Natural killer cell (primary cell): ENCODE results near the gene CRAMP1. TPM values are rescaled to one million over a fixed set of nuclear protein-coding genes. Genes with fewer than 3 reads are reported as not detected.

Experiments
- ATAC-seq, 3 donors: fragments of 150-1000 bp in 2 of 3; fragments of 200-7000 bp in 1 of 3; cut with Tn5 transposase; 1 replicate in 1 of 3; 2 replicates in 2 of 3; pipeline ENCODE4 v1.10.0; 2021; ENCODE audit warnings: mild to moderate bottlenecking in 2 of 3, moderate library complexity in 2 of 3
- DNase-seq, 2 donors: peaks; one replicate each; pipeline versions ENCODE4 v3.0.0 to v3.0.0-alpha.2; 2013 to 2021; ENCODE audit warnings: mixed read lengths in 1 of 2
- H3K27ac ChIP-seq: one replicate; pipeline ENCODE4 v1.5.1; 2013; ENCODE audit warnings: mild to moderate bottlenecking, low read length
- H3K27me3 ChIP-seq: one replicate; pipeline ENCODE4 v1.6.1; 2013; ENCODE audit warnings: low read length; ENCODE audit not compliant: control insufficient read depth, insufficient read depth
- H3K36me3 ChIP-seq: one replicate; pipeline ENCODE4 v1.6.1; 2013; ENCODE audit warnings: low read length; ENCODE audit not compliant: control insufficient read depth, insufficient read depth
- H3K4me1 ChIP-seq: one replicate; pipeline ENCODE4 v1.6.1; 2013; ENCODE audit warnings: low read length; ENCODE audit not compliant: control insufficient read depth, insufficient read depth
- H3K4me3 ChIP-seq: one replicate; pipeline ENCODE4 v1.5.1; 2013; ENCODE audit warnings: low read length
- H3K9me3 ChIP-seq: one replicate; pipeline ENCODE4 v1.6.1; 2013; ENCODE audit warnings: low read length; ENCODE audit not compliant: control insufficient read depth, insufficient read depth
- H3K27ac Mint-ChIP-seq, 2 donors: one replicate each; pipeline ENCODE4 v1.8.0; 2022; ENCODE audit warnings: mild to moderate bottlenecking in 2 of 2, mixed read lengths in 2 of 2, moderate library complexity in 1 of 2
- H3K27me3 Mint-ChIP-seq, 2 donors: one replicate each; pipeline ENCODE4 v1.8.0; 2022; ENCODE audit warnings: low read depth in 2 of 2, mixed read lengths in 2 of 2
- H3K36me3 Mint-ChIP-seq: one replicate; pipeline ENCODE4 v1.8.0; 2022; ENCODE audit warnings: mixed read lengths
- H3K4me1 Mint-ChIP-seq, 2 donors: one replicate each; pipeline ENCODE4 v1.8.0; 2022; ENCODE audit warnings: mixed read lengths in 2 of 2
- H3K4me3 Mint-ChIP-seq: one replicate; pipeline ENCODE4 v1.8.0; 2022; ENCODE audit warnings: mild to moderate bottlenecking, moderate library complexity, mixed read lengths
- H3K9me3 Mint-ChIP-seq, 2 donors: one replicate each; pipeline ENCODE4 v1.8.0; 2022; ENCODE audit warnings: mixed read lengths in 2 of 2
- CTCF ChIP-seq: fragments of 200-600 bp; IDR thresholded peaks from one replicate; pipeline ENCODE4 v1.8.0; 2022; ENCODE audit warnings: antibody characterized with exemption
- WGBS: methylation state at CpG from one replicate; pipeline ENCODE4 v1.1.7; 2013; ENCODE audit warnings: missing lambda C conversion rate; ENCODE audit not compliant: insufficient coverage; 5-methylcytosine and 5-hydroxymethylcytosine counted together
- intact Hi-C: fragments of 100-400 bp; cut with micrococcal nuclease; formaldehyde crosslinking; loops from one replicate; pipeline ENCODE4 v1.14.2; 2022
- total RNA-seq, 4 donors: library from RNA; stranded (reverse); fragments of 120-200 nt in 1 of 4; gene quantifications; one replicate each; pipeline versions ENCODE4 v1.2.3 to v1.2.4, GENCODE V29; 2013 to 2022

The CRAMP1 gene
- total RNA-seq, 3 donors from 2014 or later (not counting 1 experiment from before 2014, with no cell fraction given), result 47.8 to 49.8 (median 49.6) TPM

- no peak for TF ChIP-seq CTCF
- Mint-ChIP-seq H3K4me1 (peaks cover 26% of the 10 kb centered on the region in 2 donors), H3K4me3 (peak within 1 kb of the TSS; percentile 86), H3K27ac (peak within 1 kb of the TSS; percentile 73 to 80), H3K36me3 (peaks cover 7% of the 10 kb centered on the region), H3K27me3 (no peaks in the 10 kb centered on the region), H3K9me3 (no peaks in the 10 kb centered on the region)
- DNase-seq (peak; percentile 89 to 97), ATAC-seq (peak; percentile 97)
- Histone ChIP-seq H3K9me3 (no peaks in the 10 kb centered on the region), H3K27ac (no peak within 1 kb of the TSS), H3K4me3 (peak within 1 kb of the TSS; percentile 51), H3K36me3 (peaks cover 21% of the 10 kb centered on the region), H3K4me1 (peaks cover 14% of the 10 kb centered on the region), H3K27me3 (no peaks in the 10 kb centered on the region)
- 0% methylated on average over 79 of the region's 79 CpGs for WGBS
- intact Hi-C loops, result loop anchor here (2.0 to 10.0 kb wide), 2 partner anchors 29 to 63 kb away; partner anchors contain the start of genes CRAMP1, IFT140 and MAPK8IP3
Observed at GRCh38 chr16:1677942-1678499, 65.9 kb downstream of the CRAMP1 start, which contains the start of gene JPT2. JPT2 (plus strand) TSS chr16:1678279; CDS start chr16:1678313, 34 bp downstream.

DNA sequence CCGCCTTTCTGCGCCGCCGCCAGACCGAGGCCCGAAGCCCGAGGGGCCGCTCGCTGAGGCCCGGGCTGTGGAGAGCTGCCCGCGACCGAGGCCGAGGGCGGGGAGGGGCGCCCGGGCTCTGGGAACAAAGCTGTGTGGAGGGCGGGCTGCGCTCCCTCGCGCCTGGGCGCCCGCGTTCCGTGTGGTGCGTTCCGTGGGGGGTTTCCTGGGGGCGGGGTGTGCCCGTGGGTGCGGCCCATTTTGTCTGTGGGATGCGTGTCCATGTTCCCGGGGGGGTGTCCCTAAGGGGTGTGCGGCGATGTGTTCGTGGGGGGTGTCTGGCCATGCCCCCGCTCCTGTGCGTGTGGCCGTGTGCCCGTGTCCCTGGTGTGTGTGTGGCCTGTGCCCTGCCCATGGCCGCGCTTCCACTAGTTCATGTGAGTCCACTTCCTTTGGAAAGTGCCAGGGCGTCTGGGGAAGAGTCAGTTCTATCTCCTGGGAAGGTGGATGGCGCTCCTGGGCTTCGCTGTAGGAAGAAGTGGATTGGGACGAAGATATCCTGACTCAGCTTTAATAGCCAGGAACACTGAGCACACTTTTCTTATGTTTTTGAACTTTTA, 66.4 kb downstream of the CRAMP1 start:
- peaks cover 1% of the 10 kb centered on the region for H3K36me3 Mint-ChIP-seq
- no peak for TF ChIP-seq CTCF

DNA sequence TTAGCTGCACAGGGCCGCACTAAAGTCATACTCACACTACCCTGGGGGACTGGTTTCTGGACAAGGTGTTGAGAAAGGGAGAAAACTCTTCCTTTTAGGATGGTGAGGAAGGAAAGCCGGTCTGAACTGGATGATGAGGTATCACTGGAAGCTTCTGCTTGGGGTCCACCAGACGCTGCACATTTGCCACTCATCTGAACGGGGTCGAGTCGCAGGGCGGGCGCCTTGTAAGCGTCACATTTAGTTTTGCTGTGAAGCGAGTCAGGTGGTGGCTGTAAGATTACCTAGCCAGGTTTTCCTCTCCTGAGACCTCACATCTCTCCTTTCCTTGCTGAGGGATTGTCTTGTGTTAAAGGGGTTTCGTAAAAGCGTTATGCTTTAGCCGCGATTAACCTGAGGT, 68.2 kb downstream of the CRAMP1 start:
- Mint-ChIP-seq H3K36me3 (no peaks in the 10 kb centered on the region), H3K4me1 (peaks cover 26% of the 10 kb centered on the region in 2 donors), H3K4me3 (no peak overlapping the region), H3K27ac (no peak overlapping the region), H3K9me3 (no peaks in the 10 kb centered on the region), H3K27me3 (no peaks in the 10 kb centered on the region)
- Histone ChIP-seq H3K4me1 (peaks cover 14% of the 10 kb centered on the region), H3K9me3 (no peaks in the 10 kb centered on the region), H3K27ac (no peak overlapping the region), H3K36me3 (peaks cover 16% of the 10 kb centered on the region), H3K27me3 (no peaks in the 10 kb centered on the region), H3K4me3 (no peak overlapping the region)
- 99% methylated on average over 9 of the region's 14 CpGs for WGBS
- TF ChIP-seq CTCF, result no peak
- DNase-seq, result no peak
- no peak for ATAC-seq
- intact Hi-C loops, result no loop called here

More for the DNA sequence above, 66.4 kb downstream of the CRAMP1 start:
- Mint-ChIP-seq H3K4me3 (peak overlapping the region; percentile 84), H3K27me3 (no peaks in the 10 kb centered on the region), H3K27ac (peak overlapping the region; percentile 73 to 80), H3K9me3 (no peaks in the 10 kb centered on the region), H3K4me1 (peaks cover 26% of the 10 kb centered on the region in 2 donors)
- Histone ChIP-seq H3K27me3 (no peaks in the 10 kb centered on the region), H3K4me1 (peaks cover 14% of the 10 kb centered on the region), H3K9me3 (no peaks in the 10 kb centered on the region), H3K4me3 (peak overlapping the region; percentile 51), H3K36me3 (peaks cover 20% of the 10 kb centered on the region), H3K27ac (no peak overlapping the region)
- intact Hi-C loops, result loop anchor here (2.0 to 10.0 kb wide), 2 partner anchors 28 to 64 kb away; partner anchors contain the start of genes CRAMP1, IFT140 and MAPK8IP3
- DNase-seq (peak; percentile 38 to 76), ATAC-seq (peak; percentile 30 to 70 (median 33))
- 1% methylated on average over 44 of the region's 45 CpGs for WGBS
